PC-3 (cell line): Measurements from ENCODE around the gene MARCKS.

Source experiments
- EZH2 ChIP-seq: fragments of 300-600 bp; sonication (generic); IDR thresholded peaks from one replicate; pipeline ENCODE4 v1.6.1; 2017; ENCODE audit warnings: antibody characterized with exemption, mild to moderate bottlenecking, low read length; ENCODE audit not compliant: unreplicated experiment
- EZH2phosphoT487 ChIP-seq: fragments of 300-600 bp; sonication (generic); IDR thresholded peaks from 2 replicates; pipeline ENCODE4 v1.6.1; 2018; ENCODE audit warnings: mild to moderate bottlenecking, antibody characterized with exemption, low read length, borderline replicate concordance
- TF ChIP-seq, protein P1 (sequence below): fragments of 300-600 bp; sonication (generic); conservative IDR thresholded peaks from 2 replicates; pipeline ENCODE4 v1.5.1; 2017; ENCODE audit warnings: antibody characterized with exemption, low read depth, mild to moderate bottlenecking, low read length

GRCh38 chr6:113871975-113872374, 14.8 kb downstream of the MARCKS start:
- TF ChIP-seq EZH2phosphoT487 (no peak), EZH2 (no peak)
- TF ChIP-seq, protein P1, sequence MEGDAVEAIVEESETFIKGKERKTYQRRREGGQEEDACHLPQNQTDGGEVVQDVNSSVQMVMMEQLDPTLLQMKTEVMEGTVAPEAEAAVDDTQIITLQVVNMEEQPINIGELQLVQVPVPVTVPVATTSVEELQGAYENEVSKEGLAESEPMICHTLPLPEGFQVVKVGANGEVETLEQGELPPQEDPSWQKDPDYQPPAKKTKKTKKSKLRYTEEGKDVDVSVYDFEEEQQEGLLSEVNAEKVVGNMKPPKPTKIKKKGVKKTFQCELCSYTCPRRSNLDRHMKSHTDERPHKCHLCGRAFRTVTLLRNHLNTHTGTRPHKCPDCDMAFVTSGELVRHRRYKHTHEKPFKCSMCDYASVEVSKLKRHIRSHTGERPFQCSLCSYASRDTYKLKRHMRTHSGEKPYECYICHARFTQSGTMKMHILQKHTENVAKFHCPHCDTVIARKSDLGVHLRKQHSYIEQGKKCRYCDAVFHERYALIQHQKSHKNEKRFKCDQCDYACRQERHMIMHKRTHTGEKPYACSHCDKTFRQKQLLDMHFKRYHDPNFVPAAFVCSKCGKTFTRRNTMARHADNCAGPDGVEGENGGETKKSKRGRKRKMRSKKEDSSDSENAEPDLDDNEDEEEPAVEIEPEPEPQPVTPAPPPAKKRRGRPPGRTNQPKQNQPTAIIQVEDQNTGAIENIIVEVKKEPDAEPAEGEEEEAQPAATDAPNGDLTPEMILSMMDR: no peak
